KOPT-K1 (cell line): Measurements from ENCODE around the gene FANCC.

Experiments
- H3K27ac ChIP-seq: fragments of 200-600 bp; sonication (generic); 2 replicates; pipeline ENCODE4 v1.5.1; 2016; ENCODE audit warnings: antibody characterized with exemption, mild to moderate bottlenecking, low read depth, low read length; ENCODE audit not compliant: poor library complexity, severe bottlenecking
- H3K36me3 ChIP-seq: fragments of 200-600 bp; sonication (generic); 2 replicates; pipeline ENCODE4 v1.5.1; 2017; ENCODE audit warnings: antibody characterized with exemption, mild to moderate bottlenecking, low read length, moderate library complexity; ENCODE audit not compliant: insufficient read depth
- H3K9me3 ChIP-seq: fragments of 200-600 bp; sonication (generic); 2 replicates; pipeline ENCODE4 v1.5.1; 2017; ENCODE audit warnings: antibody characterized with exemption, low read length, mild to moderate bottlenecking; ENCODE audit not compliant: insufficient read depth, poor library complexity, severe bottlenecking

The FANCC gene

GRCh38 chr9:95079461-95079860 is 238.0 kb downstream of the FANCC start:
- Histone ChIP-seq H3K9me3 (no peaks in the 10 kb centered on the region), H3K27ac (no peak overlapping the region), H3K36me3 (no peaks in the 10 kb centered on the region)

DNA sequence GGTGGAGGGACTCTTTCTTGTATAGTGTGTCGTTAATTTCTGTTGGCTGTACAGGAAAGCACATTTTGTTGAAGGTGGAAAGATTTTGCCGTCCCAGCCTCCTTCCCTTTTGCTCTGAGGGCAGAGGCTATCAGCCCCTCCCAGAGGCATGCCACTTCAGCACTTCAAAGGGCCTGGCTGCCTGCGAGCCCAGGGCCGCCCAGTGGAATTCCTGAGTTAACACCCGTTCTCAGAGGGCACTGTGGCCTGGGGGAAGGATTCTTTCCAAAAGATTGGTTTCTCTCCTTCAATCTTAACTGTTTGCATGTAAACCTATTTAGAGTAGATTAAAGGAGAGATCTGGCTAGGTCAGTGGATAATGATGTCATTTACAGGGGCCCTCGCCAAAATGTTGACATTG is 238.6 kb downstream of the FANCC start:
- no peaks in the 10 kb centered on the region for H3K36me3 ChIP-seq
- no peak overlapping the region for H3K27ac ChIP-seq
- H3K9me3 ChIP-seq = no peaks in the 10 kb centered on the region

DNA sequence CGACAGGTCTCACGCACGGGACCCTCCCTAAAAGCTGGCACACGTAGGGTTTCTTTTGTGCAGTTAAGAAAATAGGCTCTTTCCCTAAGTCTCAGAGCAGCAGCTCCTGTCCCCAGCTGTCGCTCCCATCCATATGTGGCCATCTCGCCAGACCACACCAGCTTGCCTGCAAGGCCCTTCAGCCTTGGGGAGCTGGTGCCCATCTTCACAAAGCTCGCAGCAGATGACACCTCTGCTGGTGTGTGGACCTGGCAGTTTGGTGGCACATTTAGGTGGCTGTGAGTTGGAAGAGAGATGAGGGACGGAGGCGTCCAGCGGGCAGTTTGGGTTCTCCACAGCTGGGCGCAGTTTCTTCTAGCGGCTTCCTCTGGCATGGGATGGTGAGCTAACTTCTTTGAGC is 239.0 kb downstream of the FANCC start:
- Histone ChIP-seq H3K27ac (no peak overlapping the region), H3K9me3 (no peaks in the 10 kb centered on the region), H3K36me3 (no peaks in the 10 kb centered on the region)

GRCh38 chr9:95077766-95078370 is 239.6 kb downstream of the FANCC start:
- H3K36me3 ChIP-seq = no peaks in the 10 kb centered on the region
- H3K9me3 ChIP-seq = no peaks in the 10 kb centered on the region
- H3K27ac ChIP-seq = no peak overlapping the region

DNA sequence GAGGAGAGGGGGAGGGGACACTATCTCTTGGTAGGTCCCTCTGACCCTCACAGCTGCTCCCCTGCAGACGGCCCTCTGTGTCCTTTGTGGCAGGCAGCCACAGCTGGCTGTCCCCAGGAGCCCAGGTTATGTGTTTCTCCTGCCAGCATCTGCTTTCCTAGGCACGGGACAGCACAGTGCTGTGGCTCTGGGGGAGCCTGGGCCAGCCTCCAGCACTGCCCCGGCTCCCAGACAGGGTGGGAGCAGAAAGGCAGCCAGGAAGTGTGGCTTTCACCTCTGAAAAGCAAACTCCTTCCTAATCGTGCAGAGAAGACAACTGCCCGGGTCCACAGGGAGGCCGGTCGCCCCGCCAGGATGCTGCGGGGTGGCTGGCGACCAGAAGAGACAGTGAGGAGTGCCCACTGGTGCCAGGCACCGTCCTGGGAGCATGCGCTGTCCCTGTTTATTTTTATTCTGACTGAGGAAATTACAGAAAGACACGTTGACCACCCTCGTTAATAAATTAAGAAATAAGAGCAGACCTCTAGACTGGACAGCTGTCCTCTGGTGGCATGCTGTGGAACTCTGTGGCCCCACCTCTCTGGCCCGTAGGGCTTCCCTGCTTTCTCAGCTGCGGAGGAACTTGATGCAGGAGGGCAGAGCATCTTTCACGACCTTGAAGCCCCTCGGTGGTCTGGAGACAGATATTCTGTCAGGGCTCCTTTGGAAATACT is 240.3 kb downstream of the FANCC start:
- H3K36me3 ChIP-seq = no peaks in the 10 kb centered on the region
- H3K27ac ChIP-seq = no peak overlapping the region
- no peaks in the 10 kb centered on the region for H3K9me3 ChIP-seq

DNA sequence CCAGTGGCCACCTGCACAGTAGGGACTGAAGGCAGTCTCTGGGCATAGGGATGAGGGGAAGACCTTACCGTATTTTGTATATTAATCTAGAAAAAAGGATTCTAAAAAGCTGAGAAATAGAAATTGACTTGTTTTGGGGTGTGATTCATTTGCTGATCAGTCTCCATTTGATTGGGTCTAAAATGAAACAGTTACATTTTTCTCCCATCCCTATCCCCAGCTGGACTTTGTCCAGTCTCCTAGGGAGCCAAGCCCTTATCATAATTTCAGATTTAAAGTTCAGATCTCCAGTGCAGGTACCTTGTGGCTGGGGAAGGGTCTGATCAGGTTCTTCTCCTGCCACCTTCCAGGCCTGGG is 240.8 kb downstream of the FANCC start:
- H3K9me3 ChIP-seq = no peaks in the 10 kb centered on the region
- H3K27ac ChIP-seq = no peak overlapping the region
- no peaks in the 10 kb centered on the region for H3K36me3 ChIP-seq

DNA sequence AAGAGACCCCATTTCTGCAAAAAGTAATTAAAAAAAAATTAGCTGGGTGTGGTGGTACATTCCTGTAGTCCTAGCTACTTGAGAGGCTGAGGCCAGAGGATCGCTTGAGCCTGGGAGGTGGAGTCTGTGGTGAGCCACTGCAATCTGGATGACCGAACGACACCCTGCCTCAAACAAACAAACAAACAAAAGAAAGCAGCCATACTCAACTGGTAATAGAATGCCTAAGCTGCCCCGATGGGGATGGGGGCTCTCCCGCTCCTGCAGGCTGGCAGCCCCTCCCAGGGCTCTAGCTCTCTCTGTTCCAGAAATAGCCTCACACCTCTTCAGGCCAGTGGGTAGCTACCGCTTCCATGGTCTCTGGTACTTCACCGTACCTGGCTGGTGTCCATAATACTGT is 241.8 kb downstream of the FANCC start:
- Histone ChIP-seq H3K36me3 (no peaks in the 10 kb centered on the region), H3K27ac (no peak overlapping the region)

GRCh38 chr9:95074632-95075031 is 242.9 kb downstream of the FANCC start:
- Histone ChIP-seq H3K9me3 (no peaks in the 10 kb centered on the region), H3K27ac (no peak overlapping the region), H3K36me3 (no peaks in the 10 kb centered on the region)

More for the DNA sequence above, 241.8 kb downstream of the FANCC start:
- no peaks in the 10 kb centered on the region for H3K9me3 ChIP-seq

GRCh38 chr9:95073918-95074317 is 243.6 kb downstream of the FANCC start:
- Histone ChIP-seq H3K27ac (no peak overlapping the region), H3K36me3 (no peaks in the 10 kb centered on the region), H3K9me3 (no peaks in the 10 kb centered on the region)

DNA sequence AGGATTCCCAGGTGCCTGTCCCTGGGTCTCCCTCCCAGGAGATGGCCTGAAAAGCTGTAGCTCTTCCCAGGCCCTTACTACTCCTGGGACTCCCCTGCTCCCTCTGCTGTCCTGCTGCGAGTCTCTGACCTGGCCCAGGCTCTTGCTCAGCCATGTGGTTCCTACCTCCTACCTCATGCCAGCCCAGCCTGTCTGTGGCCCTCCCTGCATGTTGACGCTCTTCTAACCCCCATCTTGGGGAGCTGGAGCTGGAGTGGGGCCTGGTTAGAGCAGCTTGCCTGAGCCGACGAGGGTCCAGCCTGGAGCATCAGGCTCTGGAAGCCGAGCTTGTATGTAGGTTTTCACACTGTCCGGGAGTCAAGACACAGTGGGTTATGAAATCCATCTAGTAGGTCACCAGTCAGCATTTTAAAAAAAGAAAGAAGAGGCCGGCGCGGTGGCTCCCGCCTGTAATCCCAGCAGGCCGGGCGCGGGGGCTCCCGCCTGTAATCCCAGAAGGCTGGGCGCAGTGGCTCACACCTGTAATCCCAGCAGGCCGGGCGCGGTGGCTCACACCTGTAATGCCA is 244.4 kb downstream of the FANCC start:
- Histone ChIP-seq H3K9me3 (no peaks in the 10 kb centered on the region), H3K36me3 (no peaks in the 10 kb centered on the region), H3K27ac (no peak overlapping the region)

GRCh38 chr9:95071925-95072324 is 245.6 kb downstream of the FANCC start:
- H3K27ac ChIP-seq = no peak overlapping the region
- H3K9me3 ChIP-seq = no peaks in the 10 kb centered on the region
- H3K36me3 ChIP-seq = no peaks in the 10 kb centered on the region

DNA sequence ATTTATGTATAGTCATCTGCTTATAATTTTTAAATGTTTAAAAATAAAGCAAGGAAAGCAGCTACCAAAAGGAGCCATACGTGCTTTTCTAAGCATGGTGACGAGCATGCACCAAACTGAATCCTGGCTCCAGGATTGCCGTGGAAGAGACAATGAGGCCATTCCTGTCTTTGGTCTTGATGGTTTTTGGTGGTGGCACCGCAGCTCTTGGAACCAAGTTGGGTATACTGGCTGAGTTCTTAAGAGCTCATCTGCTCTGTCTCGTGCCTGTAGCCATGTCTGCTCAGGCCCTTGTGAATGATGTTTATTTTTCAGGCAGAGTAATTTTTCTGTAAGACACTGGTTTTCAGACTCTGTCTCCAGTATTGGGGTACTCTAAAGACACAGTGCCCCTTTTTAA is 246.1 kb downstream of the FANCC start:
- no peaks in the 10 kb centered on the region for H3K36me3 ChIP-seq
- H3K27ac ChIP-seq = no peak overlapping the region
- no peaks in the 10 kb centered on the region for H3K9me3 ChIP-seq

DNA sequence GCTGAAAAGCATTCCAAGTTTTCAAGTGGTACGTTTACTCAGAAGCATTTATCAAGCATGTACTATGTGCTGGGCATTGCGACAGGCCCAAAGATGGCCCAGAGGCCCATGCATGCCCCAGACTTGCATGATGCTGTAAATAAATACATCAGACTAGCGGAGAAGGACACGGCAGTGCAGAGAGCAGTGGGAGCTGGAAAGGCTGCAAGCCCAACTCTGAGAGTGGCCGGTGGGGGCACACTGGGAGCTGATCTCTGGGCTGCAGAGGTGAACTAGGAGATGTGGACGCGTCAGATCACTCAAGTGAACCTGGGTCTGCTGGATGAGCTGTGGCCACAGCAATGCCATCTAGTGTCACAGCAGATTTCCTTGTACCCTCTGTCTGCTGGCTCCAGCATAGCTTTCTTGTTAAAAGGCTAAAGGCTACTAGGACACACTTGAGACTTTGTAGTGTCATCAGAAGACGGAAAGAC is 246.9 kb downstream of the FANCC start:
- Histone ChIP-seq H3K36me3 (no peaks in the 10 kb centered on the region), H3K9me3 (no peaks in the 10 kb centered on the region), H3K27ac (no peak overlapping the region)

DNA sequence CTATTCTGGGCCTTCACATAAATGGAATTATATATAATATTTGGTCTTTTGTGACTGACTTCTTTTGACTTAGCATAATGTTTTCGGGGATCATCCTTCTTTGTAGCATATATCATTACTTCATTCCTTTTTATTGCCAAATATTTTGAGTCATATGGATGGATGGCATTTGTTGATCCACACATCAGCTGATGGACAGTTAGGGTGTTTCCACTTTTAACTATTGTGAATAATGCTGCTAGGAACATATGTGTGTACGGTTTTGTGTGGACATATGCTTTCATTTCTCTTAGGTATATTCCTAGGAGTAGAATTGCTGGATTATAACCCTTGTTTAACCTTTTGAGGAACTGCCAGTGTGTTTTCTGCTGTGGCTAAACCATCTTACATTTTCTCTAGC is 249.6 kb downstream of the FANCC start:
- no peaks in the 10 kb centered on the region for H3K36me3 ChIP-seq
- H3K27ac ChIP-seq = no peak overlapping the region
- no peaks in the 10 kb centered on the region for H3K9me3 ChIP-seq

DNA sequence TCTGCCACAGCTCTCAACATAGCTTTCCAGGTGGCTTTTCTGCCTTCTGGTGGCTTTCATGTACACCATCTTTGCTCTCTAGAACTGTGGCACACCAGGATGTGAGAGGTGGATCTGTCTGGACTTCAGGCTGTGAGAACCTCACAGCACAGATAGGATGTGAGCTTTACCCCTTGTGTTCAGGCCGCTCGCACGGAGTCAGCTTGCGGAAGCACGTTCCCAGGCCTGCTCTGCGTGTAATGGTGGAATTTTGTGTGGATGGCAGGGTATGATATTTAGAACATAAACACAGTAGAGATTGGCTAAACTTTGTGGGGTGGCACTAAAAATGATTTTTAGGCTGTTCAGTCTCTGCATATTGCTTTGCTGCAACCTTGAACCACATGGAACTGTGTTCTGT is 250.5 kb downstream of the FANCC start:
- no peak overlapping the region for H3K27ac ChIP-seq
- no peaks in the 10 kb centered on the region for H3K36me3 ChIP-seq
- H3K9me3 ChIP-seq = no peaks in the 10 kb centered on the region

GRCh38 chr9:95065224-95065623 is 252.3 kb downstream of the FANCC start:
- Histone ChIP-seq H3K9me3 (no peaks in the 10 kb centered on the region), H3K36me3 (no peaks in the 10 kb centered on the region), H3K27ac (no peak overlapping the region)
